H7 (cell line): ENCODE results near the gene MOSMO. TPM values are rescaled to one million over a fixed set of nuclear protein-coding genes. Genes with fewer than 3 reads are reported as not detected.

Source experiments
- DNase-seq: peaks from one replicate; pipeline ENCODE4 v3.0.0; 2012
- H3K27me3 ChIP-seq: 2 replicates; pipeline ENCODE4 v1.6.0; 2011; ENCODE audit warnings: mild to moderate bottlenecking, low read length; ENCODE audit not compliant: control insufficient read depth, insufficient read depth
- H3K36me3 ChIP-seq: replicated peaks from 2 replicates; pipeline ENCODE4 v1.5.1; 2011; ENCODE audit warnings: low read length; ENCODE audit not compliant: control insufficient read depth, insufficient read depth
- H3K4me3 ChIP-seq: 2 replicates; pipeline ENCODE4 v1.5.1; 2011; ENCODE audit warnings: low read depth, mild to moderate bottlenecking, control low read depth, low read length, moderate library complexity; ENCODE audit not compliant: insufficient read depth
- total RNA-seq: library from RNA; depleted of rRNA; stranded (reverse); fragments of >200 nt; shearing (Covaris generic); gene quantifications from 2 replicates; pipeline ENCODE4 v1.2.3, GENCODE V29; 2014; rRNA removed

The MOSMO gene
- total RNA-seq = 7.2 and 11.8 TPM in 2 replicates

GRCh38 chr16:22007509-22008214 lies at the start of gene MOSMO:
Gene MOSMO (plus strand): TSS chr16:22008111. CDS start chr16:22008302, 191 bp downstream.
- DNase-seq = peak; percentile 90
- H3K27me3 ChIP-seq = peaks cover 16% of the 10 kb centered on the region
- no peaks in the 10 kb centered on the region for H3K36me3 ChIP-seq

GRCh38 chr16:21959050-21959449 lies 48.9 kb upstream of the MOSMO start:
- H3K27me3 ChIP-seq = no peaks in the 10 kb centered on the region
- no peak overlapping the region for H3K4me3 ChIP-seq
- DNase-seq = no peak
- H3K36me3 ChIP-seq = peaks cover 45% of the 10 kb centered on the region

More at GRCh38 chr16:22007509-22008214, at the start of gene MOSMO:
- peak within 1 kb of the TSS; percentile 74 for H3K4me3 ChIP-seq

- Histone ChIP-seq H3K27me3 (no peaks in the 10 kb centered on the region), H3K36me3 (peaks cover 51% of the 10 kb centered on the region), H3K4me3 (no peak overlapping the region)
- no peak for DNase-seq
These were observed 45.4 kb upstream of the MOSMO start for GRCh38 chr16:21962475-21962874.

GRCh38 chr16:21963887-21964286 lies 44.0 kb upstream of the MOSMO start:
- H3K36me3 ChIP-seq = peaks cover 49% of the 10 kb centered on the region
- no peaks in the 10 kb centered on the region for H3K27me3 ChIP-seq
- no peak overlapping the region for H3K4me3 ChIP-seq

GRCh38 chr16:21964353-21964752 lies 43.6 kb upstream of the MOSMO start:
- H3K27me3 ChIP-seq = no peaks in the 10 kb centered on the region
- no peak overlapping the region for H3K4me3 ChIP-seq
- H3K36me3 ChIP-seq = peaks cover 44% of the 10 kb centered on the region
- DNase-seq = no peak

More at GRCh38 chr16:21963887-21964286, 44.0 kb upstream of the MOSMO start:
- DNase-seq = no peak

- DNase-seq = no peak
- Histone ChIP-seq H3K36me3 (peaks cover 29% of the 10 kb centered on the region), H3K4me3 (no peak overlapping the region), H3K27me3 (no peaks in the 10 kb centered on the region)
These were observed 36.1 kb upstream of the MOSMO start for GRCh38 chr16:21971856-21972255.

- DNase-seq = no peak
- no peak overlapping the region for H3K4me3 ChIP-seq
- H3K36me3 ChIP-seq = peaks cover 30% of the 10 kb centered on the region
- H3K27me3 ChIP-seq = no peaks in the 10 kb centered on the region
These were observed 34.0 kb upstream of the MOSMO start for GRCh38 chr16:21973945-21974344.

GRCh38 chr16:21980032-21980431 lies 27.9 kb upstream of the MOSMO start:
- Histone ChIP-seq H3K4me3 (no peak overlapping the region), H3K27me3 (no peaks in the 10 kb centered on the region), H3K36me3 (peaks cover 39% of the 10 kb centered on the region)
- no peak for DNase-seq

GRCh38 chr16:21982108-21982507 lies 25.8 kb upstream of the MOSMO start:
- Histone ChIP-seq H3K4me3 (no peak overlapping the region), H3K36me3 (peaks cover 33% of the 10 kb centered on the region), H3K27me3 (no peaks in the 10 kb centered on the region)
- DNase-seq = no peak

GRCh38 chr16:21984062-21984461 lies 23.8 kb upstream of the MOSMO start:
- peaks cover 24% of the 10 kb centered on the region for H3K36me3 ChIP-seq
- H3K4me3 ChIP-seq = no peak overlapping the region
- no peaks in the 10 kb centered on the region for H3K27me3 ChIP-seq
- no peak for DNase-seq

GRCh38 chr16:21985524-21985923 lies 22.4 kb upstream of the MOSMO start:
- Histone ChIP-seq H3K4me3 (no peak overlapping the region), H3K27me3 (no peaks in the 10 kb centered on the region), H3K36me3 (peaks cover 17% of the 10 kb centered on the region)
- DNase-seq = no peak

- no peaks in the 10 kb centered on the region for H3K27me3 ChIP-seq
- DNase-seq = no peak
- no peak overlapping the region for H3K4me3 ChIP-seq
- peaks cover 11% of the 10 kb centered on the region for H3K36me3 ChIP-seq
These were observed 21.1 kb upstream of the MOSMO start for GRCh38 chr16:21986692-21987246.

GRCh38 chr16:21987498-21987897 lies 20.4 kb upstream of the MOSMO start:
- H3K27me3 ChIP-seq = no peaks in the 10 kb centered on the region
- no peak overlapping the region for H3K4me3 ChIP-seq
- DNase-seq = no peak
- H3K36me3 ChIP-seq = peaks cover 7% of the 10 kb centered on the region

GRCh38 chr16:21989133-21989532 lies 18.8 kb upstream of the MOSMO start:
- DNase-seq = no peak
- H3K36me3 ChIP-seq = peaks cover 2% of the 10 kb centered on the region; the same call in 1 of the 2 replicates
- H3K4me3 ChIP-seq = no peak overlapping the region
- no peaks in the 10 kb centered on the region for H3K27me3 ChIP-seq

GRCh38 chr16:21989751-21990150 lies 18.2 kb upstream of the MOSMO start:
- no peaks in the 10 kb centered on the region for H3K36me3 ChIP-seq
- no peak for DNase-seq
- no peaks in the 10 kb centered on the region for H3K27me3 ChIP-seq
- no peak overlapping the region for H3K4me3 ChIP-seq
